ENCODE results near the gene PTMS. TPM values are rescaled to one million over a fixed set of nuclear protein-coding genes. Genes with fewer than 3 reads are reported as not detected.

Gene PTMS
- total RNA-seq, 6 experiments from 2014 or later: 113 to 484 (median 404) TPM

DNA sequence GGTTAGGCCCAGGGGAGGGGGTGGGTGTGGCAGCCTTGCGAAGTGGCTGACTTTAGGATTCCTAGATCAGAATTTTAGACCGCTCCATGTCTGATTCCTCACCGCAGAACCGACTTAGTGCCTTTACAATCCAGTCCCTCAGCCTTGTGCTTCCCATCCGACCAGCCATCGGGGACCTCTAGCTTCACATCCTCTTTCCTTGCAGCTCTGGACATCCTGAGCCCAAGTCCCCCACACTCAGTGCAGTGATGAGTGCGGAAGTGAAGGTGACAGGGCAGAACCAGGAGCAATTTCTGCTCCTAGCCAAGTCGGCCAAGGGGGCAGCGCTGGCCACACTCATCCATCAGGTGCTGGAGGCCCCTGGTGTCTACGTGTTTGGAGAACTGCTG lies 41.8 kb upstream of the PTMS start:
- H3K36me3 ChIP-seq: peaks cover 0 to 21% (median 2%) of the 10 kb centered on the region in 4 donors
- TF ChIP-seq, protein P1, sequence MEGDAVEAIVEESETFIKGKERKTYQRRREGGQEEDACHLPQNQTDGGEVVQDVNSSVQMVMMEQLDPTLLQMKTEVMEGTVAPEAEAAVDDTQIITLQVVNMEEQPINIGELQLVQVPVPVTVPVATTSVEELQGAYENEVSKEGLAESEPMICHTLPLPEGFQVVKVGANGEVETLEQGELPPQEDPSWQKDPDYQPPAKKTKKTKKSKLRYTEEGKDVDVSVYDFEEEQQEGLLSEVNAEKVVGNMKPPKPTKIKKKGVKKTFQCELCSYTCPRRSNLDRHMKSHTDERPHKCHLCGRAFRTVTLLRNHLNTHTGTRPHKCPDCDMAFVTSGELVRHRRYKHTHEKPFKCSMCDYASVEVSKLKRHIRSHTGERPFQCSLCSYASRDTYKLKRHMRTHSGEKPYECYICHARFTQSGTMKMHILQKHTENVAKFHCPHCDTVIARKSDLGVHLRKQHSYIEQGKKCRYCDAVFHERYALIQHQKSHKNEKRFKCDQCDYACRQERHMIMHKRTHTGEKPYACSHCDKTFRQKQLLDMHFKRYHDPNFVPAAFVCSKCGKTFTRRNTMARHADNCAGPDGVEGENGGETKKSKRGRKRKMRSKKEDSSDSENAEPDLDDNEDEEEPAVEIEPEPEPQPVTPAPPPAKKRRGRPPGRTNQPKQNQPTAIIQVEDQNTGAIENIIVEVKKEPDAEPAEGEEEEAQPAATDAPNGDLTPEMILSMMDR (IDR thresholded peaks at IDR 0.05): no peak
- TF ChIP-seq POLR2A (IDR thresholded peaks at IDR 0.05): no peak
- H3K27me3 ChIP-seq: no peaks in the 10 kb centered on the region
- DNase-seq: no peak
- peaks cover 0 to 13% (median 0%) of the 10 kb centered on the region in 4 donors for H3K4me1 ChIP-seq
- ATAC-seq: peak; percentile 3 to 17 (median 12)
- H3K27ac ChIP-seq: peak overlapping the region; percentile 58 to 82 (median 79)
- peak overlapping the region; percentile 55 to 74 (median 68) for H3K4me3 ChIP-seq
- intact Hi-C loops (cut with DNase I): loop anchor here (10.0 kb wide), 2 partner anchors 60 to 70 kb away; partner anchors contain the start of gene ING4 (in 1 of the 2)
- WGBS (ENCODE audit: insufficient coverage, low coverage, low lambda C conversion rate, missing lambda C conversion rate): 15% methylated on average over 8 of the region's 10 CpGs
- no peaks in the 10 kb centered on the region for H3K9me3 ChIP-seq

DNA sequence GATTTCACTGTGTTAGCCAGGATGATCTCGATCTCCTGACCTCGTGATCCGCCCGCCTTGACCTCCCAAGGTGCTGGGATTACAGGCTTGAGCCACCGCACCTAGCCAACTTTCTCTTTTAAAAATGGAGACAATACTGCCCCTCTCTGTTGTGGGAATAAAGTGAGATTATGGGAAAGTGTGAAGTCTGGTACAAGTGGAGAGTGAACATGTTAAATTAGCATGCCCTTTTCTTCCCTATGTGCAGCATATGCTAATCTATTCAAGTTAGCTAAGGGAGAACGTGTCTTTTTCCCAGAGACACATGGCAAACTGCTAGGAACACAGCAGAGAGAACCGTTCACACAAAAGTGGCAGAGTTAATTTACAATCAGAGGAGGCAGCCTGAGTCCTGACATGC lies 40.8 kb upstream of the PTMS start:
- H3K4me3 ChIP-seq: no peak overlapping the region
- intact Hi-C loops (cut with DNase I): loop anchor here (10.0 kb wide), 2 partner anchors 61 to 71 kb away; partner anchors contain the start of gene ING4 (in 1 of the 2)
- H3K36me3 ChIP-seq: peaks cover 0 to 30% (median 4%) of the 10 kb centered on the region in 4 donors
- WGBS (ENCODE audit: insufficient coverage, low coverage, low lambda C conversion rate, missing lambda C conversion rate): 86% methylated on average over 7 of the region's 7 CpGs
- H3K4me1 ChIP-seq: peaks cover 0 to 13% (median 0%) of the 10 kb centered on the region in 4 donors
- no peaks in the 10 kb centered on the region for H3K9me3 ChIP-seq
- ATAC-seq (no peak), DNase-seq (no peak)
- TF ChIP-seq, protein P1 (IDR thresholded peaks at IDR 0.05): no peak
- TF ChIP-seq POLR2A (IDR thresholded peaks at IDR 0.05): no peak
- H3K27me3 ChIP-seq: no peaks in the 10 kb centered on the region
- H3K27ac ChIP-seq: no peak overlapping the region

DNA sequence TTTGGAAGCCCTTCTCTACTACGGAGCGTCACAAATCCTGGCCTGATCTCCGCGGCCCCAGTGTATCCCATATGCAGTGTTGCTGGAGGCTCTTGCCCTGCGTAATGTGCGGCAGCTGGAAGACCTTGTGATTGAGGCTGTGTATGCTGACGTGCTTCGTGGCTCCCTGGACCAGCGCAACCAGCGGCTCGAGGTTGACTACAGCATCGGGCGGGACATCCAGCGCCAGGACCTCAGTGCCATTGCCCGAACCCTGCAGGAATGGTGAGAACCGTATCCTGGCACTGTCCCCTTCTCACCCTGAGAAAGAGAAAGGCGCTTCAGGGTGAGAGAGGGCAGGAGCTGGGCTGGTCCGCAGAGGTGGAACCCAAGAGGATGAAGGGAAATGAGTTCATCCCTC lies 37.0 kb upstream of the PTMS start:
- H3K27ac ChIP-seq: no peak overlapping the region
- no peaks in the 10 kb centered on the region for H3K9me3 ChIP-seq
- peaks cover 0 to 7% (median 0%) of the 10 kb centered on the region in 4 donors for H3K4me1 ChIP-seq
- ATAC-seq (no peak), DNase-seq (no peak)
- peaks cover 0 to 49% (median 11%) of the 10 kb centered on the region in 4 donors for H3K36me3 ChIP-seq
- no peak for TF ChIP-seq POLR2A (IDR thresholded peaks at IDR 0.05)
- TF ChIP-seq, protein P1 (IDR thresholded peaks at IDR 0.05): no peak
- 88% methylated on average over 2 of the region's 18 CpGs for WGBS (ENCODE audit: insufficient coverage, low coverage, low lambda C conversion rate, missing lambda C conversion rate)
- H3K27me3 ChIP-seq: no peaks in the 10 kb centered on the region
- intact Hi-C loops (cut with DNase I): loop anchor here (10.0 kb wide), 2 partner anchors 64 to 74 kb away; partner anchors contain the start of gene ING4 (in 1 of the 2)
- no peak overlapping the region for H3K4me3 ChIP-seq

DNA sequence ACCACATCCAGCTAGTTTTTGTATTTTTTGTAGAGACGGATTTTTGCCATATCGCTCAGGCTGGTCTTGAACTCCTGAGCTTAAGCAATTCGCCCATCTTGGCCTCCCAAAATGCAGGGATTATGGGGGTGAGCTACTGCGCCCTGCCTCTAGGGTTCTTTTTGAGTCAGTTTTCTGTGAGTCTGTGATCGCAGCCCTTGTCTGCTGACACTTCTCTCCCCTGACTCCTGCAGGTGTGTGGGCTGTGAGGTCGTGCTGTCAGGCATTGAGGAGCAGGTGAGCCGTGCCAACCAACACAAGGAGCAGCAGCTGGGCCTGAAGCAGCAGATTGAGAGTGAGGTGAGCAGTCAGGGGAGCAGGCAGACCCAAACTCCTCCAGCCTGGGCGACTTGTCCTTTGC lies 36.0 kb upstream of the PTMS start:
- Histone ChIP-seq H3K4me1 (no peaks in the 10 kb centered on the region), H3K9me3 (no peaks in the 10 kb centered on the region), H3K27ac (no peak overlapping the region), H3K4me3 (no peak overlapping the region), H3K36me3 (peaks cover 0 to 49% (median 11%) of the 10 kb centered on the region in 4 donors), H3K27me3 (no peaks in the 10 kb centered on the region)
- 70% methylated on average over 2 of the region's 8 CpGs for WGBS (ENCODE audit: insufficient coverage, low coverage, low lambda C conversion rate, missing lambda C conversion rate)
- no peak for ATAC-seq
- intact Hi-C loops (cut with DNase I): loop anchor here (5.0 kb wide), 2 partner anchors 97 to 107 kb away; partner anchors contain the start of gene P3H3 (in 1 of the 2)
- no peak for TF ChIP-seq POLR2A (IDR thresholded peaks at IDR 0.05)
- TF ChIP-seq, protein P1 (IDR thresholded peaks at IDR 0.05): no peak
- no peak for DNase-seq
